ENCODE measurements around the gene RINL.

DNA sequence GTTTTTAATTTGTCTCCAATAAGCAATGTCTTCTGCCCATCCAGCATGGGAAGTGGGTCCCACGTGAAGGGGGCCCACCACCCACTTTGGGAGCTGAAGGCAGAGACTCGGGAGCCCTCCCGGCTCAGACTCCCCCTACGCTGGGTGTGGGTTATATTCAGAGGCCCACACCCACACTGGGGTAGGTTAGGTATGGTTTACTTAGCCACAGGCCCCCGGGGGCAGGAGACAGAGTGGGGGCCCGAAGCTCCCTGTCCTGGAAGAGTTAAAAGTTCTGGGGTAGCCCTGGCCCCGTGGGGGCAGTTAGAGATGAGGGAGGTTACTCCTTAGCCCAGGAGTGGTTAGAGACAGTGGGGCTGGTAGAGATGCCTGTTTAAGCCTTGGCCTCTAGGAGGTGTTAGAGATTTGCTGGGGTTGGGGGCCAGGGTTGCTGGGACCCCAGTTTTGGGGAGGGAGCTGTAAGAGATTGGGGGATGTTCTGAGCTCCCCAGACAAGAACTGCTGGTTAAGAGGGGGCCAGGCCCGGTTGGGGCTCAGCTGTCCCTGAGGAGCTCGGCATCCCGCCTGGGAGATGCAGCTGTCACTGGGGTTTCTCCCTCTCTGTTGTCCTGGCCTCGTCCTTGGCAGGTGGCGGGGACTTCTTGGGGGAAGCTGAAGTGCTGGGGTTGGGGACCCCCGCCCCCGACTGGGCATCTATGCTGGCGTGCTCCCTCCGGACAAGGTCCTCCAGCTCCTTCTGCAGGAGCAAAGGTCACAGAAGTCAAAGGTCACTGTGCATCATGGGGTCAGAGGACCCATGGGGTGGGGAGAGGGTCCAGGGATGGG, 712 bp upstream of the RINL start:
- TF ChIP-seq, protein P1, sequence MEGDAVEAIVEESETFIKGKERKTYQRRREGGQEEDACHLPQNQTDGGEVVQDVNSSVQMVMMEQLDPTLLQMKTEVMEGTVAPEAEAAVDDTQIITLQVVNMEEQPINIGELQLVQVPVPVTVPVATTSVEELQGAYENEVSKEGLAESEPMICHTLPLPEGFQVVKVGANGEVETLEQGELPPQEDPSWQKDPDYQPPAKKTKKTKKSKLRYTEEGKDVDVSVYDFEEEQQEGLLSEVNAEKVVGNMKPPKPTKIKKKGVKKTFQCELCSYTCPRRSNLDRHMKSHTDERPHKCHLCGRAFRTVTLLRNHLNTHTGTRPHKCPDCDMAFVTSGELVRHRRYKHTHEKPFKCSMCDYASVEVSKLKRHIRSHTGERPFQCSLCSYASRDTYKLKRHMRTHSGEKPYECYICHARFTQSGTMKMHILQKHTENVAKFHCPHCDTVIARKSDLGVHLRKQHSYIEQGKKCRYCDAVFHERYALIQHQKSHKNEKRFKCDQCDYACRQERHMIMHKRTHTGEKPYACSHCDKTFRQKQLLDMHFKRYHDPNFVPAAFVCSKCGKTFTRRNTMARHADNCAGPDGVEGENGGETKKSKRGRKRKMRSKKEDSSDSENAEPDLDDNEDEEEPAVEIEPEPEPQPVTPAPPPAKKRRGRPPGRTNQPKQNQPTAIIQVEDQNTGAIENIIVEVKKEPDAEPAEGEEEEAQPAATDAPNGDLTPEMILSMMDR (IDR thresholded peaks at IDR 0.05) = no peak
- no peak for TF ChIP-seq ZFX (IDR thresholded peaks at IDR 0.05; ENCODE audit: borderline replicate concordance)

Measured in 22Rv1 (cell line).